ENCODE measurements around the gene ARHGEF28.

The ARHGEF28 gene

GRCh38 chr5:73776405-73776804 lies 150.4 kb downstream of the ARHGEF28 start:
- H3K4me3 ChIP-seq (ENCODE audit: low read length), result no peak overlapping the region
- H3K27me3 ChIP-seq (ENCODE audit: control insufficient read depth, insufficient read depth, low read length), result no peaks in the 10 kb centered on the region
- no peaks in the 10 kb centered on the region for H3K9me3 ChIP-seq (ENCODE audit: control insufficient read depth, low read depth, low read length)
- H3K9ac ChIP-seq (ENCODE audit: low read length), result no peak overlapping the region
- H3K27ac ChIP-seq (ENCODE audit: low read length), result no peak overlapping the region
- no peaks in the 10 kb centered on the region for H3K36me3 ChIP-seq (ENCODE audit: control insufficient read depth, low read depth, low read length)
- no peaks in the 10 kb centered on the region for H3K4me1 ChIP-seq (ENCODE audit: control insufficient read depth, low read depth, low read length)

- no peaks in the 10 kb centered on the region for H3K9me3 ChIP-seq (ENCODE audit: control insufficient read depth, low read depth, low read length)
- H3K4me3 ChIP-seq (ENCODE audit: low read length), result no peak overlapping the region
- no peaks in the 10 kb centered on the region for H3K36me3 ChIP-seq (ENCODE audit: control insufficient read depth, low read depth, low read length)
- no peak overlapping the region for H3K9ac ChIP-seq (ENCODE audit: low read length)
- H3K4me1 ChIP-seq (ENCODE audit: control insufficient read depth, low read depth, low read length), result no peaks in the 10 kb centered on the region
- H3K27me3 ChIP-seq (ENCODE audit: control insufficient read depth, insufficient read depth, low read length), result no peaks in the 10 kb centered on the region
- no peak overlapping the region for H3K27ac ChIP-seq (ENCODE audit: low read length)
Measured at GRCh38 chr5:73777192-73777591, 151.2 kb downstream of the ARHGEF28 start.

GRCh38 chr5:73780302-73781080 lies 154.5 kb downstream of the ARHGEF28 start:
- Histone ChIP-seq H3K9ac (ENCODE audit: low read length) (no peak overlapping the region), H3K9me3 (ENCODE audit: control insufficient read depth, low read depth, low read length) (no peaks in the 10 kb centered on the region), H3K36me3 (ENCODE audit: control insufficient read depth, low read depth, low read length) (no peaks in the 10 kb centered on the region), H3K4me3 (ENCODE audit: low read length) (no peak overlapping the region), H3K27me3 (ENCODE audit: control insufficient read depth, insufficient read depth, low read length) (no peaks in the 10 kb centered on the region), H3K4me1 (ENCODE audit: control insufficient read depth, low read depth, low read length) (no peaks in the 10 kb centered on the region), H3K27ac (ENCODE audit: low read length) (no peak overlapping the region)

- H3K4me1 ChIP-seq (ENCODE audit: control insufficient read depth, low read depth, low read length), result no peaks in the 10 kb centered on the region
- H3K36me3 ChIP-seq (ENCODE audit: control insufficient read depth, low read depth, low read length), result no peaks in the 10 kb centered on the region
- H3K27ac ChIP-seq (ENCODE audit: low read length), result no peak overlapping the region
- H3K9ac ChIP-seq (ENCODE audit: low read length), result no peak overlapping the region
- H3K4me3 ChIP-seq (ENCODE audit: low read length), result no peak overlapping the region
- H3K9me3 ChIP-seq (ENCODE audit: control insufficient read depth, low read depth, low read length), result no peaks in the 10 kb centered on the region
- no peaks in the 10 kb centered on the region for H3K27me3 ChIP-seq (ENCODE audit: control insufficient read depth, insufficient read depth, low read length)
Measured at GRCh38 chr5:73781107-73781768, 155.2 kb downstream of the ARHGEF28 start.

- H3K9ac ChIP-seq (ENCODE audit: low read length), result no peak overlapping the region
- no peak overlapping the region for H3K27ac ChIP-seq (ENCODE audit: low read length)
- no peak overlapping the region for H3K4me3 ChIP-seq (ENCODE audit: low read length)
- H3K4me1 ChIP-seq (ENCODE audit: control insufficient read depth, low read depth, low read length), result no peaks in the 10 kb centered on the region
- no peaks in the 10 kb centered on the region for H3K36me3 ChIP-seq (ENCODE audit: control insufficient read depth, low read depth, low read length)
- H3K27me3 ChIP-seq (ENCODE audit: control insufficient read depth, insufficient read depth, low read length), result no peaks in the 10 kb centered on the region
- H3K9me3 ChIP-seq (ENCODE audit: control insufficient read depth, low read depth, low read length), result no peaks in the 10 kb centered on the region
Measured at GRCh38 chr5:73783828-73784227, 157.8 kb downstream of the ARHGEF28 start.

- Histone ChIP-seq H3K4me1 (ENCODE audit: control insufficient read depth, low read depth, low read length) (no peaks in the 10 kb centered on the region), H3K27ac (ENCODE audit: low read length) (no peak overlapping the region), H3K36me3 (ENCODE audit: control insufficient read depth, low read depth, low read length) (no peaks in the 10 kb centered on the region), H3K9me3 (ENCODE audit: control insufficient read depth, low read depth, low read length) (no peaks in the 10 kb centered on the region), H3K9ac (ENCODE audit: low read length) (no peak overlapping the region), H3K27me3 (ENCODE audit: control insufficient read depth, insufficient read depth, low read length) (no peaks in the 10 kb centered on the region), H3K4me3 (ENCODE audit: low read length) (no peak overlapping the region)
Measured at GRCh38 chr5:73786043-73786831, 160.2 kb downstream of the ARHGEF28 start.

GRCh38 chr5:73789851-73790281 lies 163.9 kb downstream of the ARHGEF28 start:
- Histone ChIP-seq H3K4me1 (ENCODE audit: control insufficient read depth, low read depth, low read length) (peaks cover 4% of the 10 kb centered on the region), H3K27me3 (ENCODE audit: control insufficient read depth, insufficient read depth, low read length) (no peaks in the 10 kb centered on the region), H3K9me3 (ENCODE audit: control insufficient read depth, low read depth, low read length) (no peaks in the 10 kb centered on the region), H3K36me3 (ENCODE audit: control insufficient read depth, low read depth, low read length) (no peaks in the 10 kb centered on the region), H3K4me3 (ENCODE audit: low read length) (no peak overlapping the region), H3K9ac (ENCODE audit: low read length) (no peak overlapping the region), H3K27ac (ENCODE audit: low read length) (no peak overlapping the region)

GRCh38 chr5:73791389-73791788 lies 165.4 kb downstream of the ARHGEF28 start:
- H3K27ac ChIP-seq (ENCODE audit: low read length), result no peak overlapping the region
- H3K9me3 ChIP-seq (ENCODE audit: control insufficient read depth, low read depth, low read length), result no peaks in the 10 kb centered on the region
- H3K36me3 ChIP-seq (ENCODE audit: control insufficient read depth, low read depth, low read length), result no peaks in the 10 kb centered on the region
- H3K9ac ChIP-seq (ENCODE audit: low read length), result no peak overlapping the region
- peaks cover 4% of the 10 kb centered on the region for H3K4me1 ChIP-seq (ENCODE audit: control insufficient read depth, low read depth, low read length)
- no peaks in the 10 kb centered on the region for H3K27me3 ChIP-seq (ENCODE audit: control insufficient read depth, insufficient read depth, low read length)
- no peak overlapping the region for H3K4me3 ChIP-seq (ENCODE audit: low read length)

GRCh38 chr5:73792687-73793320 lies 166.8 kb downstream of the ARHGEF28 start:
- no peaks in the 10 kb centered on the region for H3K36me3 ChIP-seq (ENCODE audit: control insufficient read depth, low read depth, low read length)
- H3K27me3 ChIP-seq (ENCODE audit: control insufficient read depth, insufficient read depth, low read length), result no peaks in the 10 kb centered on the region
- H3K9me3 ChIP-seq (ENCODE audit: control insufficient read depth, low read depth, low read length), result no peaks in the 10 kb centered on the region
- H3K4me3 ChIP-seq (ENCODE audit: low read length), result no peak overlapping the region
- H3K27ac ChIP-seq (ENCODE audit: low read length), result no peak overlapping the region
- H3K9ac ChIP-seq (ENCODE audit: low read length), result no peak overlapping the region
- H3K4me1 ChIP-seq (ENCODE audit: control insufficient read depth, low read depth, low read length), result peaks cover 4% of the 10 kb centered on the region

GRCh38 chr5:73793911-73794310 lies 167.9 kb downstream of the ARHGEF28 start:
- Histone ChIP-seq H3K27me3 (ENCODE audit: control insufficient read depth, insufficient read depth, low read length) (no peaks in the 10 kb centered on the region), H3K4me3 (ENCODE audit: low read length) (no peak overlapping the region), H3K9me3 (ENCODE audit: control insufficient read depth, low read depth, low read length) (no peaks in the 10 kb centered on the region), H3K9ac (ENCODE audit: low read length) (no peak overlapping the region), H3K27ac (ENCODE audit: low read length) (no peak overlapping the region), H3K4me1 (ENCODE audit: control insufficient read depth, low read depth, low read length) (peaks cover 4% of the 10 kb centered on the region), H3K36me3 (ENCODE audit: control insufficient read depth, low read depth, low read length) (no peaks in the 10 kb centered on the region)

All from iPS-18a (cell line).